ENCODE data around the gene MTHFR.

MTHFR gene

DNA sequence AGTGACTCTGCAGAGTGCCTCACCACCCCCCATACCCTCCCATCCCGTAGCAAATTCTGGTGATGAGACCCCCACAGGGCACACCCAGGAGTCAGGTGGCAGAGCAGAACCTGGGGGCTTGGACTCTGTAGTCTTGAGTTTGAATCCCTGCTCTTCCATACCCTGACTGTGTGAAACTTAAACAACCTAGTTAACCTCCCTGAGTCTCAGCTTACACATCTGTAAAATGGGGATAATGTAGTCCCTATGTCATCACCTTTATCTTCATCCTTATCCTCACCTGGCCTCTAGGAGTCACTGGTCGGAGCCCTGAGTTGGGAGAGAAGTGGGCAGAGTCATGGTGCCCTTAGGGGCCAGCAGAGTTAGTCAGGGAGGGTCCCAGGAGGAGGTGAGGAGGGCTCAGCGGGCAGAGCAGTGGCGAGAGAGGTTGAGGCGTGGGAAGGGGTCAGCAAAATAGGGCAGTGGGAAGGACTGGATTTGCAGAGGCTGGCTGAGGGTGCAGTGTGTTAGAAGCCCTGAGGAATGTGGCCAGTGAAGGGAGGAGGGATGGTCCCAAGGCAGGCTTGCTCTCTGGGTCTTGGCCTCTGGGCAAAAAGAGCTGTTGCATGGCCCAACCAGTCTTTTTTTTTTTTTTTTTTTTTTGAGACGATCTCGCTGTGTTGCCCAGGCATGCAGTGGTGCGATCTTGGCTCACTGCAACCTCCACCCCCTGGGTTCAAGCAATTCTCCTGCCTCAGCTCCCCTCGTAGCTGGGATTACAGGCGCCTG lies 25.2 kb downstream of the MTHFR start:
- no peak for DNase-seq (ENCODE audit: low read depth)
- TF ChIP-seq, protein P1, sequence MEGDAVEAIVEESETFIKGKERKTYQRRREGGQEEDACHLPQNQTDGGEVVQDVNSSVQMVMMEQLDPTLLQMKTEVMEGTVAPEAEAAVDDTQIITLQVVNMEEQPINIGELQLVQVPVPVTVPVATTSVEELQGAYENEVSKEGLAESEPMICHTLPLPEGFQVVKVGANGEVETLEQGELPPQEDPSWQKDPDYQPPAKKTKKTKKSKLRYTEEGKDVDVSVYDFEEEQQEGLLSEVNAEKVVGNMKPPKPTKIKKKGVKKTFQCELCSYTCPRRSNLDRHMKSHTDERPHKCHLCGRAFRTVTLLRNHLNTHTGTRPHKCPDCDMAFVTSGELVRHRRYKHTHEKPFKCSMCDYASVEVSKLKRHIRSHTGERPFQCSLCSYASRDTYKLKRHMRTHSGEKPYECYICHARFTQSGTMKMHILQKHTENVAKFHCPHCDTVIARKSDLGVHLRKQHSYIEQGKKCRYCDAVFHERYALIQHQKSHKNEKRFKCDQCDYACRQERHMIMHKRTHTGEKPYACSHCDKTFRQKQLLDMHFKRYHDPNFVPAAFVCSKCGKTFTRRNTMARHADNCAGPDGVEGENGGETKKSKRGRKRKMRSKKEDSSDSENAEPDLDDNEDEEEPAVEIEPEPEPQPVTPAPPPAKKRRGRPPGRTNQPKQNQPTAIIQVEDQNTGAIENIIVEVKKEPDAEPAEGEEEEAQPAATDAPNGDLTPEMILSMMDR (IDR thresholded peaks at IDR 0.05; ENCODE audit: insufficient read depth, low read depth, low read length, missing control alignments), result no peak
- H3K4me3 ChIP-seq (ENCODE audit: low read length), result no peak overlapping the region

DNA sequence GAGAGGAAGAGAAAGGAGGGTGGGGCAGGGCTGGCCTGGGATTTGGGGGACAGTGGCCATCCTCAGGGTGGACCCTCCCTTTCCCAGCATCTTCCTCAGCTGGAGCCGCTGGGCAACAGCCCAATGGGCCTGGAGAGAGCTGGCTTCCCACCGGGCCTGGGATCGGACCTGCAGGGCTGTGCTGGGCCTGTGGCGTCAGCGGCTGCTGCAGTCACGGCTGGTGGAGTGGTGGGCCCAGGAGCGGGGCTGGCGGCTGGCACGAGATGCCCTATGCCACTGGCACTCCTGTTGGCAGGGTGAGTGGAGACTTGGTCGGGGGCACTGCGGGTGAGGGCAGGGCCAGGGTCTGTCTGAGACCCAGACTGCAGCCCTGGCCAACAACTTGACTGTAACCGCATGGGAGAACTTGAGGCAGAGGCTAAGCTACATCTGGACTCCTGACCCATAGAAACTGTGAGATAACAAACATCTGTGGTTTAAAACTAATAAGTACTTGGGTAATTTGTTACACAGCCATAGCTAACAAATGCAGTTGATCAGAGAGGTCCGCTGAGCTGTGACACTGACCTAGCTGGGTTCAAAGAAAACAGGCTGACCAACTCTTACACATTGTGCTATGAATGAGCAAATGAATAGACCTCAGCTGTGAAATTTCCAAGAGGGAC lies 25.9 kb downstream of the MTHFR start:
- H3K4me3 ChIP-seq (ENCODE audit: low read length), result no peak overlapping the region
- TF ChIP-seq, protein P1 (IDR thresholded peaks at IDR 0.05; ENCODE audit: insufficient read depth, low read depth, low read length, missing control alignments), result no peak
- DNase-seq (ENCODE audit: low read depth), result no peak

DNA sequence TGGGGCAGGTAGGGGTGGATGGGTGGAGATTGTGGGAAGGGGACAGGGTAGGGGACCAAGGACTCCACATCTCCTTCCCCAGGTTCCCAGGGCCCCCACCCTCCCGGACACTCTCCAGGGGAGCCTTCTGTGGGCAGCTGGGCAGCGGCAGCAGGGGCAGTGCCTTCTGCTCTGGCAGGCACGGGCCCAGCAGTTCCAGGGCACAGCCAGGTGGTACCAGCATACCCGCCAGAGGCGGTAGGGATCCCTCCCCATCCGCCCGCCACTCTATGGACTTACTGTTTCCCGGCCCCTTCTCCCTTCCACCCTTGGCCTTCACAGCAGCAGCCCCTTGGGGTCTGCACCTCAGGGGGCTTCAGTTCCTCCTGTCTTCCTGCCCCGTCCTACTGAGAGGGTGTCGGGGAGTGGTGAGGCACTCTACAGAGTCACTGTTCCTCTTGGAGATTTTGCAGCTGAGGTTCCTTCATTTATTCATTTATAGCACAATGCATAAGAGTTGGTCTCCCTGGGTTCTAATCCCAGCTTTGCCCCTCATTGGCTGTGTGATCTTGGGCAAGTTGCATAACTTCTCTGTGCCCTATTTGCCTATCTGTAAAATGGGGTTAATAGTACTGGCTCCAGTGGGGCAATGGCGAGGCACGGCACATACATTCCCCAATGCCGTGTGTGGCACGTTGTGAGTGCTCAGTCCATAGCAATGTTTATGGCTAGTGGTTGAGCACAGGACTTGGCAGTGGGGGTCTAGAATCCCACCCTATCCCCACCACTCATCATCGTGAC lies 26.7 kb downstream of the MTHFR start:
- DNase-seq (ENCODE audit: low read depth), result no peak
- TF ChIP-seq, protein P1 (IDR thresholded peaks at IDR 0.05; ENCODE audit: insufficient read depth, low read depth, low read length, missing control alignments), result no peak
- no peak overlapping the region for H3K4me3 ChIP-seq (ENCODE audit: low read length)

DNA sequence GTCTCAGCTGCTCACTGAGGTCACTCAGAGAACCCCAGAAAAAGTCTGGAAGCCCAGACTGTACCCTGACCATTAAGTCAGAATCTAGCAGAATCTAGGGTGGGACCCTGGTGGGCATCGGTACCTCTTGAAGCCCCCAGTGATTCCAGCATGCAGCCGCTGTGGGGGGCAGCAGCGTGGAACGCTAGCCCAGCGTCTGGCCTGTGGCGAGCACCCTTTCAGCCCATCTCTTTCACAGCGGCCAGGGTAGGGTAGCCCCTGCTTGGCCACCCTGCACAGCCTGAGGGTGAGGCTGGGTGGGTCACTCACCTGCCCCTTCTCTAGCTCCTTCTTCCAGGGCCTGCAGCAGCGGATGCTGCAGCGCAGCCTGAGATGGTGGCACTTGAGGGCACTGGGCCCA lies 27.4 kb downstream of the MTHFR start:
- no peak for DNase-seq (ENCODE audit: low read depth)
- H3K4me3 ChIP-seq (ENCODE audit: low read length), result no peak overlapping the region
- TF ChIP-seq, protein P1 (IDR thresholded peaks at IDR 0.05; ENCODE audit: insufficient read depth, low read depth, low read length, missing control alignments), result no peak

DNA sequence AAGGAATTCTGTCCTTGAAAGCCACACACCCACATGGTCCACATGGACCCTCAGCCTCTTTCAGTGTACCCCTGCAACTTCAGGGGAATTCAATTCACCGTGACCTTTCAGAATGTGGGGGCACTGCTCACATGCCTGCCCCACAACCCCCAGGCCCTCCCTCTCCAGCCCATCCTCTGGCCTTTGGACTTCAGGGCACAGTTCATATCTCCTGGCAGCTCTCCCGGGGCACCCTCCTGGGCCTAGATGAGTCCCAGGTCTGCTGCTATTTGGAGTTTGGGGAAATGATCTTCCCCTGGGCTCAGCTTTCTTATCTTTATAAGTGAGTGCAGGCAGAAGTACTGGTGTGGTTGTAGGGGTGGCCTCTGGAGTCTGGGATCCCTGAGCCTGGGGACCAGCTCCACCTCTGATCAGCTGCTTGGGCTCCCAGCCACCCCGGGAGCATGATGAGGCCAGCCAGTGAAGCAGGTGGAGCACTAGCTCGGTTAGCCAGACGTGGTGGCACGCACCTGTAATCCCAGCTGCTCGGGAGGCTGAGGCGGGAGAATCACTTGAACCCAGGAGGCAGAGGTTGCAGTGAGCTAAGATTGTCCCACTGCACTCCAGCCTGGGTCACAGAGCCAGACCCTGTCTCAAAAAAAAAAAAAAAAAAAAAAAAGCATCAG lies 28.0 kb downstream of the MTHFR start:
- no peak overlapping the region for H3K4me3 ChIP-seq (ENCODE audit: low read length)
- no peak for DNase-seq (ENCODE audit: low read depth)
- TF ChIP-seq, protein P1 (IDR thresholded peaks at IDR 0.05; ENCODE audit: insufficient read depth, low read depth, low read length, missing control alignments), result no peak

DNA sequence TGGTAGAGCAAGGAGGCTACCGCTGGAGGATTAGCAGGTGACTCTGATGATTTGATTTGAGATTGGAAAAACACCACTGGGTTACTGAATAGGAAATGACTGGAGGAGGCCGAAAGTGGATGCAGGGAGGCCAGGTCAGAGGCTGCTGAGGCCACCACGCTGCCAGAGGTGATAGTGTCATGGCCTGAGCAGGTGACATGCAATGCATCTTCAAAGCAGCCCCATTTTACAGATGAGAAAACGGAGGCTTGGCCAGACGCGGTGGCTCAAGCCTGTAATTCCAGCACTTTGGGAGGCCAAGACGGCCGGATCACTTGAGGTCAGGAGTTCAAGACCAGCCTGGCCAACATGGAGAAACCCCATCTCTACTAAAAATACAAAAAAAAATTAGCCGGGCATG lies 31.0 kb downstream of the MTHFR start:
- DNase-seq (ENCODE audit: low read depth), result no peak
- TF ChIP-seq, protein P1 (IDR thresholded peaks at IDR 0.05; ENCODE audit: insufficient read depth, low read depth, low read length, missing control alignments), result no peak
- H3K4me3 ChIP-seq (ENCODE audit: low read length), result no peak overlapping the region

Data from epithelial cell of esophagus (primary cell).